NCI-H526 treated with DMSO at 0.1 percent for 48 hours (cell line): ENCODE data around the gene PEMT.

Experiments
- DNase-seq: peaks from one replicate; lab custom pipeline; 2025; lab: John Stamatoyannopoulos, UW

Gene PEMT

GRCh38 chr17:17535957-17536356 is 55.6 kb downstream of the PEMT start:
- DNase-seq = no peak

DNA sequence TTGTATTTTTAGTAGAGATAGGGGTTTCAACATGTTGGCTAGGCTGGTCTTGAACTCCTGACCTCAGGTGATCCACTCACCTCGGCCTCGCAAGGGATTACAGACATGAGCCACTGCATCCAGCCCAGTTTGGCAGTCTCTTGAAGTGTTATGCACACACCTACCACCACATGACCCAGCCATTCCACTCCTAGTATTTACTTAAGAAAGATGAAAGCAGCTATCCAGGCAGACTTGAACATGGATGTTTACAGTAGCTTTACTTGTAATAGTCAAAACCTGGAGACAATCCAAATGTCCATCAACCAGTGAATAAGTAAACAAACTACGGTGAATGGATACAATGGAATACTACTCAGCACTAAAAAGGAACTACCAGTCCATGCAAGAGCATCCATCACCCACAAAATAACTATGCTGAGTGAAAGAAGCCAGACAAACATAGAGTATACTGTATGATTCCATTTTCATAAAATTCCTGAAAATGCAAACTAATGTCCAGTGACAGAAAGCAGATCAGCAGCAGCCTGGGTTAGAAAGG is 57.5 kb downstream of the PEMT start:
- DNase-seq = no peak

- DNase-seq = no peak
Measured at GRCh38 chr17:17532991-17533390, 58.5 kb downstream of the PEMT start.

DNA sequence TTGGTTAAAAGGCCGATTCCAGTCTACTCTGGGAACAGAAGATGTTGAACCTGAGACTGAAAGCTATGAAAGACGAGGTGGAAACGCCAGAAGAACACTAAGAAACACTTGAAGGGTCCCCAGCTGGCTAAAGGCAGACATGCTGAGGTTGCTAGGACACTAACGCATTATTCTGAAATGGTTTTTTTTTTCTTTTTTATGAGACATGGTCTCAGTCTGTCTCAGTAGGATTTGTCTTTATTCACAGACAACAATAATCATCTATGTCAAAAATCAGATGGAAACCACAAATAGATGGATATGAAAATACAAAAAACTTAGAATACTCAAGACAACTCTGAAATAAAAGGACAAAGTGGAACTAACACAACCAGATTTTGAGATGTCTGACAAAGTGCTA is 60.4 kb downstream of the PEMT start:
- no peak for DNase-seq

DNA sequence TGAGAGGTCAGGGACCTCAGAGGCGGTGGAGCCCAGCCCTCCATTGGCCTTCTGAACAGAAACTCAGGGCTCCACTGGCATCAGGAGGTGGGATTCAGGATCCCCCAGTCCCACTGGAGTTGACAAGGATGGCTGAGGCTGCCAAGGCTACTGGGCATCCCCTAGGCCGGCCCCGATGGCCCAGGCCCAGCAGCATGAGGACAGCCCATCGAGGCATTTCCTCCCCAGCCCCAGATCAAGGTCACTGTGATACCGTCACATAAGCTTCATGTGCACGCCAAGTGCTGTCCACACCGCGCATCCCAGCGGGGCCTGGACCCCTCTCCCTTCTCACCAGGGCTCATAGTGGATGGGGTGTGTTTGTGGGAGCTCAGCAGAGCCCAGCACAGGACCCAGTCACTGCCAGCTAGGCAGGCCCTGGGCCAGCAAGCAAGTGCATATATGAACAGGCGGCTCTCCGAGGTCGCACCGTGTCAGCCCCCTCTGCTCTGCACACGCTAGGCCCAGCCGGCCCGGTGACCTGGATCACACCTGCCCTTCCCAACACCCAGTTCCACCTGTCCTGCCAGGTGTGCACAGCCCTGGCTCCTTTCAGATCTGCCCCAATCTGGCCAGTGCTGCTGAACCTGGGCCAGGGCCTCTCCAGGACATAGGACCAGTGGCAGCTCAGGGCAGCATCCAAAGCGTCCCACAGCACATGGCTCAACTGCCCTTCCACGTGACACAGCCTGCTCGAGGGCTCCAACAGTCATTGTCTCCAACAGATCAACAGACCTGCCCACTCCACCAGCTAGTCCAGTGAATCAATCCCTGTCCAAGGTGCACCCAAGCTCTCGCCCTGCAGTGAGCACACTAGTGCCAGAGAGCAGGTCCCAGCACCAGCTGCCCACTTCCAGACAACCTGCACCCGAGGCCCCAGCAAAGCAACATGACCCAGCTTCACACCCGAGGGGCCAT is 62.5 kb downstream of the PEMT start:
- no peak for DNase-seq

- no peak for DNase-seq
Measured at GRCh38 chr17:17527956-17528500, 63.5 kb downstream of the PEMT start.

GRCh38 chr17:17527534-17527933 is 64.0 kb downstream of the PEMT start:
- no peak for DNase-seq

DNA sequence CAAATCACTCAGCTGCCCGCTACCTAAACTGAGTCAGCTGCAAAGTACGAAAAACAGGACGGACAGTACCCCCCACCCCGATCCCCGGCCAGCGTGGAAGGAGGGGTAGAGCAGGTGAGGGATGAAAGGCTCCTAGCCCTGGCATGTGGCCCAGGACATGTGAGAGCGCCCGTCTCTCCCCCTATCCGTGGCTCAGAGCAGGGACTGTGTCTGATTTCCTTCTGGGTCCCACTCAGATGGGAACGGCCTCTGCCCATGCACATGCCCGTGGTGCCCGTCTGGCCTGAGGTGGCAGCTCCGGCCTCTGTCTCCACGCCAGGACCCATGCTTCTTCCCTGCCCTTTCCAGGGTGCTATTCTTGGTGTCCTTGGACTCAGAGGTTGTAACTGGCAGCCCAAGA is 65.1 kb downstream of the PEMT start:
- no peak for DNase-seq

DNA sequence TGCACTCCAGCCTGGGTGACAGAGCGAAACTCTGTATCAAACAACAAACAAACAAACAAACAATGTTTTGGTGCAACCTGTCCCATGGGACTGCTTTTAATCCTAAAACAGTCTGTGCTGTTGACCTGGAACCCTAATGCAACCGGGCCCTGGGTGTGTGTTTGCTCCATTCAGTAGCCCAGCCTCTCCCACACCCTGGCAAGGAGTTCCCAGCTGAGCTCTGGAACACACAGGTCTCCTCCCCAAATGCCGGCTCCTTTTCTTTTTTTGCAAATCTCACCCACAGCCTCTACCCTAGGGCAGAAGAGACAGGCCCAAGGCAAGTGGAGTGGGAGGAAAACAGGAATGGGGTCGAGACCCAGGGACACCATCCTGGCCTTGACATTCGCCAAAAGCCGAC is 65.6 kb downstream of the PEMT start:
- DNase-seq = no peak

DNA sequence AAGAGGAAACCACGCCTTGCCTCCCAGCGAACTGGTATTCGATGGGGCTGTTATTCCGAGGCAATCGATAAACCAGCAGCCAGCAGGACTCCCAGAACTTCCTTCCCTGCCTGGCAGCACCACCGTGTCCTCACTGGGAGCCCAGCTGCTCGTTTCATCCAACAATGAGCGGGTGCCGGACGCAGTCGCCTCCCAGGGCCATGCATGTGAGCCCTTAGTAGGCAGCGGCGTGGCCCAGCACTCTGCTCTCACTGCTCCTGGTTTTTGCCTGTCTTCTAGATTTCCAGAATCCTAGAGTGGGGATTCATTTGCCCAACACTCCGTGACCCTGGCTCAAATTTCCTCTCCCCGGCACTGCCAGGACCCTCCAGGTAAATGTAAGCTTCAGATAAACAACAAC is 66.2 kb downstream of the PEMT start:
- no peak for DNase-seq

GRCh38 chr17:17523731-17524490 is 67.6 kb downstream of the PEMT start:
- DNase-seq = no peak

GRCh38 chr17:17523001-17523730 is 68.3 kb downstream of the PEMT start:
- no peak for DNase-seq

DNA sequence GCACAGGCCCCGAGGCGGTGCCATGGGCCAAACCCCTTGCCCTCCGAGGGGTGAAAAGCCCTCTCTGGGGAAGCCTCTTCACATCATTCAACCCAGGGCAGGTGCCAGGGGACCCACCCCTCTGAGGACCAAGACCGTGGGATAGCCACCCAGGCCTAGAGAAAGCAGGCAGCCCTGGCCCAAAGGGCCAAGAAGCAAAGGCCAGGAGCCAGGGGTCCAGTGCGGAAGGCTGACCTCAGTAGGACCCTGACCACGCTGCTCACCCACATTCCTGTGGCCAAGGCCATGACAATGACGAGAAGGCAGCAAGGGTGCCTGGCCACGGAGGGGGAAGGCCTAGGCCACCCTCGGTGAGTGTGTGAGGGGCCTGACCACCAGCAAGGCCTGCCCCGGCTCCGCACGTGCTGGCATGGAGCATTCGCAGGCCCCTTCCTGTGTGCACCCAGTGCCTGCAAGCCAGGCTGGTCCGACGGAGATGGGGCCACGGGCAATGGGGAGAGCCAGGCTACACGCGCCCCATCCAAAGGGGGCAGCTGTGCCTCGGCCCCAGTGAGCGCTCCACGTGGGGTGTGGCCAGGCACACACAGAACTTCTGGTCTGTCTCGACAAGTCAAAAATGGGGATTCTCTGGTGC is 70.8 kb downstream of the PEMT start:
- no peak for DNase-seq

- no peak for DNase-seq
Measured at GRCh38 chr17:17519886-17520285, 71.6 kb downstream of the PEMT start.

DNA sequence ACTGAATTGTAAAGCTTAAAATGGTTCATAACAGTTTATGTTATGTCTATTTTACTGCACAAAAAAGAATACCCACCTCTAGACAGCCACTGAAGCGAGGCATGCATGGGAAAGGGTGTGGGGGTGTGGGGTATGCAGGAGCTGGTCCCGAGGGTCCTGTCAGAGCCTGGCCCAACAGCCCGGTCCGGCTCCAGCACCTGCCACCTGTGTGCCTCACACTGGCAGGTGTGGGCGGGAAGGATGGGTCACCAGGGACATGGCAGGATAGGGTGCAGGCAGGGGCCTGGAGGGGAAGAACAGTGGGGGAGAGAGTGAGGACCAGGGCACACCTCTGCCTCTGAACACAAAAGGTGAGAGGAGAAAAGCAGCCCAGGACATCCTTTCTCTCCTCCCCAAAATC is 72.6 kb downstream of the PEMT start:
- no peak for DNase-seq

DNA sequence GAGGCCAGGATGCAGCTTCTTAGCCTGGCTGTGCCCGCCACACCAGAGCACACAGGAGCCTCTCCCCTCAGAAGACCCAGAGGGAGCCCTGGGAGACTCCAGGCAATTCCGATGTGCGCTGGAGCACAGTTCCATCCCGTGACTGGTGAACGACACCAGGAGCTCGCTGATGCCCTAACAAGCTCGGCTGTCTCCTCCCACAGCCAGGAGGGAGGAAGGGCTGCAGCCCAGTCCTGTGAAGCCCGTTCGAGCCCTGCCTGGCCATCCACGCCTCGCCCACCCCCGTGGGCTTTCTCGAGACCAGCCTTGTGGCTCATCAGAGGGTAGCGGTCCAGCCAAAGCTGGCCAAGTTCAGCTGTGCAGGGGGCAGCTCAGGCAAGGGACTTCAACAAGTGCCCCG is 73.5 kb downstream of the PEMT start:
- no peak for DNase-seq

- DNase-seq = no peak
Measured at GRCh38 chr17:17516941-17517720, 74.4 kb downstream of the PEMT start.

GRCh38 chr17:17515934-17516930 is 75.3 kb downstream of the PEMT start:
- no peak for DNase-seq
